Hepatocyte (in vitro differentiated cells): Measurements from ENCODE around the gene FNIP2. TPM values are rescaled to one million over a fixed set of nuclear protein-coding genes. Genes with fewer than 3 reads are reported as not detected.

ENCODE experiments used
- DNase-seq: peaks from one replicate; pipeline ENCODE4 v3.0.0-alpha.2; 2016; ENCODE audit warnings: low spot score
- H2AFZ ChIP-seq: fragments of 200-600 bp; sonication (generic); 2 replicates; pipeline ENCODE4 v1.6.0; 2016; ENCODE audit warnings: antibody characterized with exemption, mild to moderate bottlenecking
- H3K27ac ChIP-seq: fragments of 200-600 bp; sonication (generic); 2 replicates; pipeline ENCODE4 v1.5.1; 2016; ENCODE audit warnings: mild to moderate bottlenecking
- H3K27me3 ChIP-seq: fragments of 200-600 bp; sonication (generic); 2 replicates; pipeline ENCODE4 v1.6.1; 2016
- H3K36me3 ChIP-seq: fragments of 200-600 bp; sonication (generic); replicated peaks from 2 replicates; pipeline ENCODE4 v1.5.1; 2016; ENCODE audit warnings: low read depth; ENCODE audit not compliant: insufficient read depth
- H3K4me1 ChIP-seq: fragments of 200-600 bp; sonication (generic); 2 replicates; pipeline ENCODE4 v1.5.1; 2016; ENCODE audit warnings: mild to moderate bottlenecking, moderate library complexity; ENCODE audit not compliant: insufficient read depth
- H3K4me2 ChIP-seq: fragments of 200-600 bp; sonication (generic); 2 replicates; pipeline ENCODE4 v1.6.0; 2016
- H3K4me3 ChIP-seq: fragments of 200-600 bp; sonication (generic); 2 replicates; pipeline ENCODE4 v1.5.1; 2016; ENCODE audit warnings: mild to moderate bottlenecking
- H3K79me2 ChIP-seq: fragments of 200-600 bp; sonication (generic); 2 replicates; pipeline ENCODE4 v1.6.0; 2017; ENCODE audit warnings: mild to moderate bottlenecking
- H3K9me2 ChIP-seq: fragments of 200-600 bp; sonication (generic); replicated peaks from 2 replicates; pipeline ENCODE4 v1.6.0; 2017; ENCODE audit warnings: mild to moderate bottlenecking; ENCODE audit not compliant: insufficient read depth
- H3K9me3 ChIP-seq: fragments of 200-600 bp; sonication (generic); 2 replicates; pipeline ENCODE4 v1.5.1; 2016; ENCODE audit warnings: low read depth, mild to moderate bottlenecking
- H4K20me1 ChIP-seq: fragments of 200-600 bp; sonication (generic); 2 replicates; pipeline ENCODE4 v1.6.0; 2016; ENCODE audit warnings: mild to moderate bottlenecking; ENCODE audit not compliant: insufficient read depth, poor library complexity, severe bottlenecking
- EZH2 ChIP-seq: fragments of 200-600 bp; sonication (generic); IDR thresholded peaks from 2 replicates; pipeline ENCODE4 v1.6.1; 2016; ENCODE audit warnings: antibody characterized with exemption, mild to moderate bottlenecking, borderline replicate concordance
- EZH2phosphoT487 ChIP-seq: fragments of 200-600 bp; sonication (generic); IDR thresholded peaks from one replicate; pipeline ENCODE4 v1.6.1; 2018; ENCODE audit warnings: antibody characterized with exemption, mild to moderate bottlenecking, low read depth, moderate library complexity; ENCODE audit not compliant: unreplicated experiment, severe bottlenecking
- WGBS: methylation state at CpG from one replicate; pipeline ENCODE4 v1.1.6; 2016; ENCODE audit warnings: low lambda C conversion rate; ENCODE audit errors: missing lambda C conversion rate; 5-methylcytosine and 5-hydroxymethylcytosine counted together
- polyA plus RNA-seq: library from polyadenylated mRNA; unstranded; fragments of >200 nt; fragmentation: Nextera tagmentation; extraction: Ambion mirVana; gene quantifications from 2 replicates; pipeline ENCODE4 v1.2.1, GENCODE V29; 2016
- total RNA-seq: library from RNA; depleted of rRNA; stranded (reverse); fragments of >200 nt; gene quantifications from 2 replicates; pipeline ENCODE4 v1.2.3, GENCODE V29; 2014
- TF ChIP-seq, protein P1 (sequence below): fragments of 200-600 bp; sonication (generic); IDR thresholded peaks from 2 replicates; pipeline ENCODE4 v1.5.1; 2016; ENCODE audit warnings: antibody characterized with exemption, mild to moderate bottlenecking; ENCODE audit not compliant: poor library complexity

FNIP2 gene
- total and polyA plus RNA-seq, 2 experiments from 2014 or later, result 20.8 to 61.0 TPM

- H3K9me3 ChIP-seq, result no peaks in the 10 kb centered on the region
- H3K4me1 ChIP-seq, result peaks cover 6% of the 10 kb centered on the region
- no peaks in the 10 kb centered on the region for H4K20me1 ChIP-seq
- H3K27me3 ChIP-seq, result no peaks in the 10 kb centered on the region
- no peaks in the 10 kb centered on the region for H3K9me2 ChIP-seq
- H3K79me2 ChIP-seq, result no peaks in the 10 kb centered on the region
- H2AFZ ChIP-seq, result no peak overlapping the region
- no peak for DNase-seq
- H3K27ac ChIP-seq, result no peak overlapping the region
- H3K4me3 ChIP-seq, result no peak overlapping the region
- TF ChIP-seq, protein P1, sequence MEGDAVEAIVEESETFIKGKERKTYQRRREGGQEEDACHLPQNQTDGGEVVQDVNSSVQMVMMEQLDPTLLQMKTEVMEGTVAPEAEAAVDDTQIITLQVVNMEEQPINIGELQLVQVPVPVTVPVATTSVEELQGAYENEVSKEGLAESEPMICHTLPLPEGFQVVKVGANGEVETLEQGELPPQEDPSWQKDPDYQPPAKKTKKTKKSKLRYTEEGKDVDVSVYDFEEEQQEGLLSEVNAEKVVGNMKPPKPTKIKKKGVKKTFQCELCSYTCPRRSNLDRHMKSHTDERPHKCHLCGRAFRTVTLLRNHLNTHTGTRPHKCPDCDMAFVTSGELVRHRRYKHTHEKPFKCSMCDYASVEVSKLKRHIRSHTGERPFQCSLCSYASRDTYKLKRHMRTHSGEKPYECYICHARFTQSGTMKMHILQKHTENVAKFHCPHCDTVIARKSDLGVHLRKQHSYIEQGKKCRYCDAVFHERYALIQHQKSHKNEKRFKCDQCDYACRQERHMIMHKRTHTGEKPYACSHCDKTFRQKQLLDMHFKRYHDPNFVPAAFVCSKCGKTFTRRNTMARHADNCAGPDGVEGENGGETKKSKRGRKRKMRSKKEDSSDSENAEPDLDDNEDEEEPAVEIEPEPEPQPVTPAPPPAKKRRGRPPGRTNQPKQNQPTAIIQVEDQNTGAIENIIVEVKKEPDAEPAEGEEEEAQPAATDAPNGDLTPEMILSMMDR, result no peak
- TF ChIP-seq EZH2phosphoT487 (no peak), EZH2 (no peak)
- no peak overlapping the region for H3K4me2 ChIP-seq
- H3K36me3 ChIP-seq, result no peaks in the 10 kb centered on the region
- 87% methylated on average over 4 of the region's 4 CpGs for WGBS
These were observed 101.4 kb downstream of the FNIP2 start for GRCh38 chr4:158870282-158870625.

DNA sequence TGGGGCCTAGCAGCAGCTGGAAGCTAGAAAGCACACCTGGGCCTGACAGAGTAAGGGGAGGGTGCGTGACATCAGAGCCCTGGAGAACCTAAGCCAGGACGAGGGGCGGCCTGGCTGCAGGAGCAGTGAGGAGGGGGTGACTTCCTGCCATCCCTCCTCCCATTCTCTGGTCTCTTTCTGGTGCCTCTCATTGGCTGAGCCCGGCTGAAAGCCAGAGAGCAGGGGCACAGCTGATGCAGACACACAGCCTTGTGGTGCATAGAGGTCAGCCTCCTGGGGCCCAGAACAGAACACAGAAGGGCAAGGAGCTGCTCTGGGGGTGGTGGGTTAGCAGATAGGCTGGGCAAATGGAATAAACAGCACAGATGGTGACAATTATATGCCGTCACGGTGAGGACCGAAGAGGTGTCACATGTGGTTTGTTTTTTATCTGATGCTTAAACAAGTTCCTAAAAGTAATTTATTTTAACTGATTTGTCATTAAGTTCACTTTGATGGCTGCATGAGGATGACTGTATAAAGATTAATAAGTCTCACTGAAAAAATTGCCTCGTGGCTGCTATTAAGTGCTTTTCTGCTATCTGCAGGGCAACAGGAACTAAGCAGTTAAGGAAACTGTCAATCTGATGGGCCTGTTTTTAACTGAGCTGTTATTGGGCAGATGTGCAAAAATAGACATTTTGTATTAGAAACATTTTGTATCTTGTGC, 102.0 kb downstream of the FNIP2 start:
- no peak for DNase-seq
- H3K79me2 ChIP-seq, result no peaks in the 10 kb centered on the region
- peaks cover 6% of the 10 kb centered on the region for H3K4me1 ChIP-seq
- no peaks in the 10 kb centered on the region for H3K9me2 ChIP-seq
- H3K36me3 ChIP-seq, result no peaks in the 10 kb centered on the region
- no peak overlapping the region for H2AFZ ChIP-seq
- no peaks in the 10 kb centered on the region for H3K9me3 ChIP-seq
- H3K27me3 ChIP-seq, result no peaks in the 10 kb centered on the region
- H3K27ac ChIP-seq, result no peak overlapping the region
- H4K20me1 ChIP-seq, result no peaks in the 10 kb centered on the region
- TF ChIP-seq EZH2, result no peak
- TF ChIP-seq EZH2phosphoT487, result no peak
- TF ChIP-seq, protein P1, result no peak
- 71% methylated on average over 8 of the region's 8 CpGs for WGBS
- H3K4me2 ChIP-seq, result no peak overlapping the region
- no peak overlapping the region for H3K4me3 ChIP-seq

DNA sequence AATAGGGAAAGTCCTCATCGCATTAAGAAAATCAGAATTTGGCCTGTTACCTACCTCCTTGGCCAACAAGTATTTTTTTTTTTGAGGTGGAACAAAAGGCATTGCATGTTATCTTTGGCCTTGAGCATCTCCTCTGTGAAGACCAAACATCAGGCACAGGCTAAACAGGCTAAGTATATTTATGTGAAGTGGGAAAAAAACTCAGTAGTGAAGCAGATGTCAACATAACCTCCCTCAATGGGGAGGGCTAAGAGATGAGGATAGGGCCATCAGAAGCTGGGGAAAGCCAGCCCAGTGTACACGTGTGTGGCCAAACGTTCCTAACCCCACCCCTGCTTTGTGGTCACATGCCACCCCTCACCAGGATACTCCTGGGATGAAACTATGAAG, 102.5 kb downstream of the FNIP2 start:
- no peaks in the 10 kb centered on the region for H3K9me3 ChIP-seq

More for the DNA sequence above, 102.5 kb downstream of the FNIP2 start:
- TF ChIP-seq, protein P1, result no peak
- TF ChIP-seq EZH2 (no peak), EZH2phosphoT487 (no peak)
- Histone ChIP-seq H3K4me3 (no peak overlapping the region), H3K27me3 (no peaks in the 10 kb centered on the region), H3K36me3 (no peaks in the 10 kb centered on the region), H3K9me2 (no peaks in the 10 kb centered on the region), H3K27ac (no peak overlapping the region), H3K79me2 (no peaks in the 10 kb centered on the region), H3K4me1 (peaks cover 6% of the 10 kb centered on the region), H4K20me1 (no peaks in the 10 kb centered on the region), H2AFZ (no peak overlapping the region), H3K4me2 (no peak overlapping the region)
- no peak for DNase-seq
- 67% methylated on average over 3 of the region's 3 CpGs for WGBS
